Upper lobe of left lung (tissue), 6 donors: Measurements from ENCODE around the gene NPR2. TPM values are rescaled to one million over a fixed set of nuclear protein-coding genes. Genes with fewer than 3 reads are reported as not detected.

Source experiments
- ATAC-seq, 2 donors: fragments of 200-7000 bp; cut with Tn5 transposase; one replicate each; pipeline ENCODE4 v1.9.1; 2022; ENCODE audit warnings: mild to moderate bottlenecking in 2 of 2, moderate library complexity in 2 of 2; ENCODE audit not compliant: low FRiP score in 2 of 2
- DNase-seq, 2 donors: peaks; one replicate each; pipeline ENCODE4 v3.0.0-alpha.2; 2019 to 2020
- H3K27ac ChIP-seq, 4 donors: fragments of 200-600 bp; sonication (generic); one replicate each; pipeline ENCODE4 v1.5.1; 2016 to 2019
- H3K27me3 ChIP-seq, 4 donors: fragments of 200-600 bp; sonication (generic); one replicate each; pipeline ENCODE4 v1.5.1; 2017 to 2019
- H3K36me3 ChIP-seq, 4 donors: fragments of 200-600 bp; sonication (generic); one replicate each; pipeline ENCODE4 v1.5.1; 2016 to 2019
- H3K4me1 ChIP-seq, 4 donors: fragments of 200-600 bp; sonication (generic); one replicate each; pipeline ENCODE4 v1.5.1; 2018 to 2019
- H3K4me3 ChIP-seq, 4 donors: fragments of 200-600 bp; sonication (generic); one replicate each; pipeline ENCODE4 v1.5.1; 2017 to 2019; ENCODE audit warnings: mild to moderate bottlenecking in 2 of 4, moderate library complexity in 1 of 4
- H3K9me3 ChIP-seq, 4 donors: fragments of 200-600 bp; sonication (generic); one replicate each; pipeline ENCODE4 v1.5.1; 2018 to 2019
- EP300 ChIP-seq, 4 donors: sonication (generic); formaldehyde crosslinking; IDR thresholded peaks; one replicate each; pipeline ENCODE4 v1.5.1; 2017; ENCODE audit warnings: antibody characterized with exemption in 4 of 4, control low read depth in 2 of 4
- POLR2A ChIP-seq, 4 donors: fragments of 450-650 bp; IDR thresholded peaks; one replicate each; pipeline ENCODE4 v1.5.1; 2016 to 2017; ENCODE audit warnings: antibody characterized with exemption in 4 of 4, mild to moderate bottlenecking in 2 of 4
- POLR2AphosphoS5 ChIP-seq, 2 donors: sonication (generic); formaldehyde crosslinking; IDR thresholded peaks; one replicate each; pipeline ENCODE4 v1.5.1; 2017; ENCODE audit warnings: antibody characterized with exemption in 2 of 2
- WGBS, 2 donors: methylation state at CpG; one replicate each; pipeline ENCODE4 v1.1.5; 2017 to 2018; 5-methylcytosine and 5-hydroxymethylcytosine counted together
- total RNA-seq, 6 donors: library from RNA; depleted of rRNA in 4 of 6; stranded (reverse); fragments of >200 nt in 4 of 6; gene quantifications; one replicate each; pipeline versions ENCODE4 v1.1.0 to v1.2.1, GENCODE V29; 2016 to 2021
- TF ChIP-seq, protein P1 (sequence below), 6 experiments: fragments of 450-650 bp in 4 of 6; fragments of 200-600 bp in 2 of 6; sonication (generic) in 2 of 6; IDR thresholded peaks; one replicate each; pipeline ENCODE4 v1.5.1; 2016 to 2019; ENCODE audit warnings: antibody characterized with exemption in 6 of 6
- donor health status: DM: no; HTN: no; CAD: no; lungs with moderate emphysema.
- donor health status: DM: no; HTN: yes; CAD: no; lungs with severe emphysema.

Gene NPR2
- total RNA-seq, 6 donors from 2014 or later: 8.3 to 46.1 (median 13.1) TPM

GRCh38 chr9:35771943-35772342, 19.4 kb upstream of the NPR2 start:
- ATAC-seq (no peak), DNase-seq (no peak)
- no peak for TF ChIP-seq POLR2A (IDR thresholded peaks at IDR 0.05)
- TF ChIP-seq POLR2AphosphoS5 (IDR thresholded peaks at IDR 0.05): no peak
- TF ChIP-seq, protein P1, sequence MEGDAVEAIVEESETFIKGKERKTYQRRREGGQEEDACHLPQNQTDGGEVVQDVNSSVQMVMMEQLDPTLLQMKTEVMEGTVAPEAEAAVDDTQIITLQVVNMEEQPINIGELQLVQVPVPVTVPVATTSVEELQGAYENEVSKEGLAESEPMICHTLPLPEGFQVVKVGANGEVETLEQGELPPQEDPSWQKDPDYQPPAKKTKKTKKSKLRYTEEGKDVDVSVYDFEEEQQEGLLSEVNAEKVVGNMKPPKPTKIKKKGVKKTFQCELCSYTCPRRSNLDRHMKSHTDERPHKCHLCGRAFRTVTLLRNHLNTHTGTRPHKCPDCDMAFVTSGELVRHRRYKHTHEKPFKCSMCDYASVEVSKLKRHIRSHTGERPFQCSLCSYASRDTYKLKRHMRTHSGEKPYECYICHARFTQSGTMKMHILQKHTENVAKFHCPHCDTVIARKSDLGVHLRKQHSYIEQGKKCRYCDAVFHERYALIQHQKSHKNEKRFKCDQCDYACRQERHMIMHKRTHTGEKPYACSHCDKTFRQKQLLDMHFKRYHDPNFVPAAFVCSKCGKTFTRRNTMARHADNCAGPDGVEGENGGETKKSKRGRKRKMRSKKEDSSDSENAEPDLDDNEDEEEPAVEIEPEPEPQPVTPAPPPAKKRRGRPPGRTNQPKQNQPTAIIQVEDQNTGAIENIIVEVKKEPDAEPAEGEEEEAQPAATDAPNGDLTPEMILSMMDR (IDR thresholded peaks at IDR 0.05): no peak
- TF ChIP-seq EP300 (IDR thresholded peaks at IDR 0.05): no peak
- no peaks in the 10 kb centered on the region for H3K36me3 ChIP-seq
- H3K27ac ChIP-seq: peak overlapping the region in 2 of 4 donors; percentile 63 to 82
- H3K9me3 ChIP-seq: no peaks in the 10 kb centered on the region
- H3K4me1 ChIP-seq: peaks cover 20 to 23% (median 21%) of the 10 kb centered on the region in 4 donors
- no peak overlapping the region for H3K4me3 ChIP-seq
- H3K27me3 ChIP-seq: no peaks in the 10 kb centered on the region
- WGBS, 2 donors: 51 to 69% methylated on average over 3 of the region's 3 CpGs

DNA sequence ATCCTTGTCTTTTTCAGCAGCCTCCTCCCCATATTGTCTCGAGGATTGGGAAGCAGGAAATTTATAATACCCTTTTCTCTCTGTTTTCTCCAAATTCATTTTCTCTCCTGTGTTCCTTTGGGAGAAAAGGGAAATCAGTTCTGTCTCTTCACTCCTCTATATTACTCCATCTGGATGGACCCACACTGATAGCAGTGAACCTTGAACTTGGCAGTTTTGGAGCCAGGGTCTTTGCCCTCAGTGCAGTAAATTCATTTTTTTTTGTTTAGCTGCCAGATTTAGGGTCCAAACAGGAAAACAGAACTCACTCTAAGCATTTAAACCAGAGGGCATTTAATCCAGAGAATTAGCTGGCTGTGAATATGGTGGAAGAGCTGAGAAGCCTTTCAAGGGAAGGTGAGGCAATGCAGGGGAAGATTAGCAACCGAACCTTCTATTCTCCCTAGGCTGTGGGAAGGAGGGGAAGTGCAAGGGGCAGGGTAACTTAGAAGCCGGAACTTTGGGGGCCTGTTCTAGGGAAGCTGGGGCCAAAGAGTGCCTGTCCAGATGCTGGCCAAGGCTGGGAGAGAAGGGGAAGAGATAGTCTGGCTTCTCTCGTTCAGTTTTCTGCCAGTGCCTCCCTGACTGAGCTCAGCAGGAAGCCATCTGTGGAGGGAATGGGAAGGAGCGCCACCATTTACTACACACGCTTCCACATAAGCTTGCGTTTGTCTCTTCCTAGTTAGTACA, 16.3 kb upstream of the NPR2 start:
- peak; percentile 64 to 81 for ATAC-seq
- 56 to 74% methylated on average over 7 of the region's 7 CpGs for WGBS, 2 donors
- no peak for DNase-seq

DNA sequence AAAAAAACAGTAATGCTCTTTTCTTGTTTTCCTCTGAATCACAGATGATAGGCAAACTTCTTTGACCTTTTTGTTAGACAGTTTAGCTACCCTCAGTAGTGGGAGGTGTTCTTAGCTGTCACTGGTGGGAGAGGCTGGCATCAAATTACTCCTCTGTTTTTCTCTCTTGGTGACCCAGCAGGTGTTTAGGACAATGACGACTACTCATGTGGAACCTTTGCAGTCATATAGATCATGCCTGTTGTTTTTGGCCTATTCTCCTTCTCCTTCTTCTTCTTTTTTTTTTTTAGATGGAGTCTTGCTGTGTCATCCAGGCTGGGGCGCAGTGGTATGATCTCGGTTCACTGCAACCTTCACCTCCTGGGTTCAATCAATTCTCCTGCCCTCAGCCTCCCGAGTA, 15.4 kb upstream of the NPR2 start:
- peaks cover 12 to 15% (median 13%) of the 10 kb centered on the region in 4 donors for H3K4me1 ChIP-seq
- 74 to 78% methylated on average over 4 of the region's 4 CpGs for WGBS, 2 donors
- H3K27me3 ChIP-seq: no peaks in the 10 kb centered on the region
- no peaks in the 10 kb centered on the region for H3K9me3 ChIP-seq
- no peak overlapping the region for H3K27ac ChIP-seq
- DNase-seq (no peak), ATAC-seq (no peak)
- H3K4me3 ChIP-seq: no peak overlapping the region
- TF ChIP-seq EP300 (IDR thresholded peaks at IDR 0.05): no peak
- TF ChIP-seq POLR2A (IDR thresholded peaks at IDR 0.05): no peak
- TF ChIP-seq POLR2AphosphoS5 (IDR thresholded peaks at IDR 0.05): no peak
- TF ChIP-seq, protein P1 (IDR thresholded peaks at IDR 0.05): no peak
- no peaks in the 10 kb centered on the region for H3K36me3 ChIP-seq

More for the DNA sequence above, 16.3 kb upstream of the NPR2 start:
- H3K4me1 ChIP-seq: peaks cover 20 to 23% (median 21%) of the 10 kb centered on the region in 4 donors
- H3K4me3 ChIP-seq: no peak overlapping the region
- no peaks in the 10 kb centered on the region for H3K27me3 ChIP-seq
- TF ChIP-seq EP300 (IDR thresholded peaks at IDR 0.05) (no peak), POLR2A (IDR thresholded peaks at IDR 0.05) (no peak), POLR2AphosphoS5 (IDR thresholded peaks at IDR 0.05) (no peak)
- TF ChIP-seq, protein P1 (IDR thresholded peaks at IDR 0.05): no peak
- no peaks in the 10 kb centered on the region for H3K9me3 ChIP-seq
- H3K27ac ChIP-seq: no peak overlapping the region
- H3K36me3 ChIP-seq: no peaks in the 10 kb centered on the region

DNA sequence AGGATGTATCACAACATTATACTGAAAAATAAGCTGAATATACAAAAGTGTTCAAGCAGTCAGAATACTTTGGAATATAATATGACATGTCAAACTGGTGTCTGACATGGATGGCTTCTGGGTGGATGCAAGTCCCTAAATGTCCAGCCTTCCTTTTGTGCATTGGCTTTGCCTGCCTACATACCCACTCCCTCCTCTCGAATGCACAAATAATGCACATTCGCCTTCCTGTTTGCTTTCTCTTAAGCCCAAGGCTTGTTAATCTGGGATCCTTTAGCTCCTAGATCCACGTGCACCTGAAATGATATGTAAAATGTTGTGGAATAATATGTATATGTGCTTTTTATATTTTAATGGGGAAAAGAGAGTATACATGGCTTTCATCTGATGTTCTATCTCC, 12.9 kb upstream of the NPR2 start:
- no peaks in the 10 kb centered on the region for H3K36me3 ChIP-seq
- WGBS, 2 donors: 89 to 90% methylated on average over 3 of the region's 3 CpGs
- DNase-seq (no peak), ATAC-seq (no peak)
- H3K9me3 ChIP-seq: no peaks in the 10 kb centered on the region
- peaks cover 0 to 3% (median 0%) of the 10 kb centered on the region in 4 donors for H3K4me1 ChIP-seq
- no peak overlapping the region for H3K27ac ChIP-seq
- H3K4me3 ChIP-seq: no peak overlapping the region
- H3K27me3 ChIP-seq: no peaks in the 10 kb centered on the region
- TF ChIP-seq EP300 (IDR thresholded peaks at IDR 0.05) (no peak), POLR2AphosphoS5 (IDR thresholded peaks at IDR 0.05) (no peak), POLR2A (IDR thresholded peaks at IDR 0.05) (no peak)
- TF ChIP-seq, protein P1 (IDR thresholded peaks at IDR 0.05): no peak

DNA sequence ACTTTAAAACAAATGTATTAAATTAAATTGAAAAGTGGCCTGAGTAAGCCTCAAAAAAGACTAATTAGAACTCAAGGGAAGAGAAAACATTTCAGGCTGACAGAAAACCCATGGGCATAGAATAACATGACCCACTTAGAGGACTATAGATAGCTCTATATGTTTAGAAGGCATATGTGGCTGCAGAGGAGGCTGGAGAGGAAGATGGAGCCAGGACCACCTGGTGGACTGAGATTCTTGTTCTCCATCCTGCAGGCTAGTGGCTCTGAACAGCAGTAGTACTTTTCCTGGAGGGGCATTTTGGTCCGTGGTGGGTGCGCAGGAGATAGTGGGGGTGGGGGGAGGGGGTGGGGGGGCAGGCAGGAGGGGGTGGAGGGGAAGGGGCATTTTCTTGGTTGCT, 10.3 kb upstream of the NPR2 start:
- WGBS, 2 donors: 75 to 80% methylated on average over 1 to 2 of the region's 2 CpGs
- Histone ChIP-seq H3K27ac (no peak overlapping the region), H3K4me3 (no peak overlapping the region), H3K27me3 (no peaks in the 10 kb centered on the region), H3K9me3 (no peaks in the 10 kb centered on the region), H3K4me1 (no peaks in the 10 kb centered on the region), H3K36me3 (peaks cover 0 to 5% (median 0%) of the 10 kb centered on the region in 4 donors)
- TF ChIP-seq, protein P1 (IDR thresholded peaks at IDR 0.05): no peak
- DNase-seq (no peak), ATAC-seq (no peak)
